K562 (cell line): Measurements from ENCODE around the gene ANKRD31.
"Not testable (repeated sequence)": the region's sequence is repeated elsewhere in the genome, so short reads cannot be mapped to it uniquely, and the experiment has no call there.

ENCODE experiments used
- BDP1 ChIP-seq: IDR thresholded peaks from 3 replicates; pipeline ENCODE4 v1.6.1; 2011; ENCODE audit not compliant: insufficient read length, insufficient read depth
- CTCF ChIP-seq, 3 experiments: IDR thresholded peaks in 2 of 3; conservative IDR thresholded peaks in 1 of 3; 2 replicates each; pipeline ENCODE4 v1.5.1; 2011 to 2012; ENCODE audit warnings: low read length in 3 of 3, mild to moderate bottlenecking in 3 of 3, control low read depth in 2 of 3, improper control_type of control experiment in 1 of 3, inconsistent platforms in 1 of 3, low read depth in 1 of 3, mixed read lengths in 1 of 3, moderate library complexity in 1 of 3; ENCODE audit not compliant: insufficient read depth in 2 of 3
- DNMT1 ChIP-seq: fragments of 450-650 bp; IDR thresholded peaks from 2 replicates; pipeline ENCODE4 v1.6.1; 2016; ENCODE audit warnings: antibody characterized with exemption, mild to moderate bottlenecking
- ETS1 ChIP-seq: conservative IDR thresholded peaks from 2 replicates; pipeline ENCODE4 v1.6.1; 2011; ENCODE audit warnings: low read depth, mild to moderate bottlenecking, low read length; ENCODE audit not compliant: control insufficient read depth
- MLX ChIP-seq, 2 experiments: fragments of 450-650 bp in 1 of 2; sonication (generic) in 1 of 2; formaldehyde crosslinking; conservative IDR thresholded peaks; 2 replicates each; pipeline versions ENCODE4 v1.4.0 to v1.8.1; 2020 to 2022; ENCODE audit warnings: mild to moderate bottlenecking in 1 of 2, missing genetic modification reagents in 1 of 2
- SMC3 ChIP-seq: conservative IDR thresholded peaks from 2 replicates; pipeline ENCODE4 v1.6.1; 2011; ENCODE audit warnings: low read depth, low read length, improper control_type of control experiment; ENCODE audit not compliant: insufficient read depth
- SOX6 ChIP-seq: fragments of 450-650 bp; IDR thresholded peaks from 2 replicates; pipeline ENCODE4 v1.6.1; 2014; ENCODE audit warnings: mild to moderate bottlenecking
- TBL1XR1 ChIP-seq, 2 experiments: IDR thresholded peaks; 2 replicates each; pipeline ENCODE4 v1.6.1; 2012; ENCODE audit warnings: improper control_type of control experiment in 2 of 2, low read length in 2 of 2, mild to moderate bottlenecking in 1 of 2

- TF ChIP-seq SMC3; SOX6; MLX (CRISPR knock-in tag; conservative IDR thresholded peaks at IDR 0.05); TBL1XR1 (IDR thresholded peaks at IDR 0.05; ENCODE audit: low read length in 2 of 2); ETS1; DNMT1; BDP1; CTCF (IDR thresholded peaks at IDR 0.05 in 2 of 3, conservative IDR thresholded peaks at IDR 0.05 in 1 of 3; ENCODE audit: insufficient read depth in 2 of 3, low read depth in 1 of 3, low read length in 3 of 3): not testable (repeated sequence)
Measured at GRCh38 chr5:75250452-75250851, 13.8 kb upstream of the ANKRD31 start.
